HTERT RPE-1 (cell line): Measurements from ENCODE around the gene MSRB3.
"Not testable (repeated sequence)": the region's sequence is repeated elsewhere in the genome, so short reads cannot be mapped to it uniquely, and the experiment has no call there.

Experiments used
- in situ Hi-C: fragments of 300-500 bp; cut with MboI; formaldehyde crosslinking; loops from 4 replicates; pipeline ENCODE4 v1.14.3; 2020; ENCODE audit warnings: low sequenced_read_pairs

The MSRB3 gene

DNA sequence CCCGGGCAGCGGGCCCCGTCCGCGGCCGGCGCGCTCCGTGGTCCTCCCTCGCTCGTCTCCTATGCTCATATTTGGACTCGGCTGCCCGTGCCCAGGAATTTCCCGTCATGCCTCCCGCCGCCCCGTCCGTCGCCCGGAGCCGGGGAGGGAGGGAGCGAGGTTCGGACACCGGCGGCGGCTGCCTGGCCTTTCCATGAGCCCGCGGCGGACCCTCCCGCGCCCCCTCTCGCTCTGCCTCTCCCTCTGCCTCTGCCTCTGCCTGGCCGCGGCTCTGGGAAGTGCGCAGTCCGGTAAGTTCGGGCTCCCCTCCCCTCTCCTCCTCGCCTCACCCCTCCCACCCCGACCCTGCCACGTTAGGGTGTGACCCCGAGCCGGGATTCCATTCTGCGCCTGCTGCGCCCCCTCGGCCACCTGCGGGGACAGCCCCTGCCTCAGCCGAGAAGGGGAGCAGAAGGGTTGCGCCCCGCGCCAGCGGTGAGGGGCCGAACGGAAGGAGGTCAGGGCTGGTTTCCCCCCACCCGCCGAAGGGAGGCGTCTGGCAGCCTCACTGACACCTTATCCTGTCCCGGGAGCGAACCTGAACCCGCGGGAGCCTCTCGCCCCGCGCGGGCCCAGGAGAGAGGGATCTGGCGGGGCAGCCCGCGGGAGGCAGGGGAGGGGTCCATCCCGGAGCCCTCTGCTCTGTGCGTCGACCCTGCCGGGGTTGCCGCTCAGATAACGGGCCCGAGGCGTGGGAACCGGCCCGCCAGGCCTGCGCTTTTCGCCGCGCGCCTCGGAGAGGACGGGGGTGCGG is at the start of gene MSRB3:
Gene MSRB3, plus strand, starts transcription at position 108 of the 793 bp plus-strand sequence. CDS start 29,897 bp downstream, outside the sequence.
- in situ Hi-C loops, result no loop called here

DNA sequence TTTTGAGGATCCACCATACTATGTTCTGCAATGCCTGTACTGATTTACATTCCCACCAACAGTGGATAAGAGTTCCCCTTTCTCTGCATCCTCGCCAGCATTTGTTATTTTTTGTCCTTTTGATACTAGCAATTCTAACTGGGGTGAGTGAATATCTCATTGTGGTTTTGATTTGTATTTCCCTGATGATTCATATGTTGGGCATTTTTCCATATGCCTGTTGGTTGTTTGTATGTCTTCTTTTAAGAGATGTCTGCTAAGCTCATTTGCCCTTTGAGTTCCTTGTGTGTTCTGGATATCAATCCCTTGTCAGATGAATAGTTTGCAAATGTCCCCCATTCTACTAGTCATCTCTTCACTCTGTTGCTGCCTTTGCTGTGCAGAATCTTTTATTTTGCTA is 49.0 kb upstream of the MSRB3 start:
- in situ Hi-C loops, result no loop called here

DNA sequence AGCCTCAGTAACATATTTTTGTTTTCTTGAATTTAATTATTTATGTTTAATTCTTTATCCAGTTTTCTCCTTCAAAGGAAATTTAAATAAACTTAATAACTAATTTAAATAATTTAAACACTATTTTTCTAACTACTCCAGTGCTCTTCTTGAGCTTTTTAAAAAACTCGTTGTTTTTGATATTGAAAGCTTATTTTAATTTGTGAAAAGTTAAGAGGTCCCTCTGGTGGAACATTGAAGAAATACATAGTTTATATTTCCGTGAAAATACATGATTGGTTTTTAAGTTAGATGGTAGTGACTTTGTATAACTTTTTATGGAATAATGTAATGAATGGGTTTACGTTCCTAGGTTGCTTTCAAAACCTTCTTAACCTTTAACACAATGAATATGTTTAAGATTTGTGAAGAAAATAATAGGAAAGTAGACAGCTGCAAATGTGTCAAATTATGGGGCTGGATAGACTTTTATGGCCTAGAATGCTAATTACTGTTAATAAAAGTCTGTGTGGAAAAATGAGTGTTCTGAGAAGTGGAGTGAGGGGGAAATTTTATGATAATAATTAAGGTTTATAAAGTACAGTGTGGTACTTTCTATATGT is 45.9 kb upstream of the MSRB3 start:
- in situ Hi-C loops, result no loop called here

DNA sequence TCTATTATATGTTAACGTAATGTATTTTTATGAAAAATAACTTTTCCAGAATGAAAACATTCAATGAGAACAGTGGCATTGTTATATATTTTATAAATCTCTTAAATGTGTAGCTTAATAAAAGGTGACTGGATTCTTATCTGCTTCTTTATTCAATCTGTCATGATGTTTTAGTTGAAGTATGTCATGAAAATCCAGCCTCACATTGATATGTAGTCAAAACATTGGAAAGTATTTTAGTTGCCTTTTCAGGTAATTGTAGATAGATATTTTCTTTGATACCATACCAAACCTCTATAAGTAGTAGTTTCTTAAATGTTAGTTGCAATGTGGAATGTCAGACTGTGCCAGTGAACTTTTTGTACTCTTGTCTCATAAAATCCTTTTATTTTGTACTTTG is 41.3 kb upstream of the MSRB3 start:
- in situ Hi-C loops, result no loop called here

DNA sequence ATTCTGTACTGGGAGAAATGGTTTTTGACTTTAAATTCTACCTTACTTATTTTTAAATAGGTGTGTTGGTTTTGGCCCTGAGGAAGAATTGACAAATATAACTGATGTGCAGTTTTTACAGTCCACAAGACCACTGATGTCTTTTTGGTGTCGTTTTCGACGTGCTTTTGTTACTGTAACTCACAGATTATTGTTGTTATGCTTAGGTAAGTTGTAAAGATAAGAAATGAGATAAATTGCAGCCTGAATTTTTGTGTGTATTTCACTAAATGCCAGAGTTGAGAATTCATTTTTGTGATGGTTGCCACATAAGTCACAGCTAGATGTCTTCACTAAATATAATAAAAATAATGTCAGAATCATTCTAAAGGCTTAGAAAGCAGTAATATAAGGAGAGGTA is 39.9 kb upstream of the MSRB3 start:
- in situ Hi-C loops, result no loop called here

DNA sequence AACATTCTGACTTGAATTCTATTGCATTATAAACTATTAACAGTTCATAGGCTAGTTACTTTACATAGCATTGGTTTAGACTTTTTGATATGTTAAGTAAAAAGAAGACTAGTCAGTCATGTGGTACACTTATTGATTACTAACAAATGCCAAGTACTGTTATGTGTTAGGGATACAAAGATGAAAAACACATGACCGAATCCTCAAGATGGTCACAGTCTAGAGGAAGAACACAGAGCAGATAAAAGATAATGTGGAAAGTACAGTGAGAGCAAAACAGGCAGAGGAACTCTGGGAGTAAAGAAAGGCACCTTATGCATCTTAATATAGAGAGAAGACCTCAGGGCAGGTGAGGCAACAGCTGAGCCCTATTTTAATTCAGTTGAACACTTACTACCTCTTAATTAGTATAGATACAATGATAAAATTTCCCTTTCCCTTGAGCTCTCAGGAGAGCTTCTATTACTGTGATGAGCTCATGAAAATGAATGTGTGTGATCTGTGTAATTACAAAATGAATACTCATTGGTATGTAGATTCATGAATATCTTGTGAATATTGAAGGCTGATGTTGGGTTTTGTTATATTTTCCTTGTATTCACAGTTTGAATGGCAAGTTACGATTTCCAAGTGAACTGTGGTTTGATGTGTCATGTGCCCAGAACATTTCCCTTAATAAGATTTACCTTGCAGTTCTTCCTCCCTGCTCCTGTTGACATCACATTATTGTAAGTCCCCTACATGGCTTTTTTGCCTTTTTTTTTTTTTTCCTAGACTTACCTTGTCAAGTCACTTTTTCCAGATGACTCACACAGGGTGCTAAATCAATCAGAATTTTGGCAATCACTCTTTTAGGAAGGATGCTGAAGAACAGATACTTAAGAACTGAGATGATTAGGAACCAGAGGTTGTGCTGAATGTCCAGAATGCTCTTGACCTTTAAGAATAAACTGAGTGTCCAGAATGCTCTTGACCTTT is 29.5 kb upstream of the MSRB3 start:
- in situ Hi-C loops, result no loop called here

DNA sequence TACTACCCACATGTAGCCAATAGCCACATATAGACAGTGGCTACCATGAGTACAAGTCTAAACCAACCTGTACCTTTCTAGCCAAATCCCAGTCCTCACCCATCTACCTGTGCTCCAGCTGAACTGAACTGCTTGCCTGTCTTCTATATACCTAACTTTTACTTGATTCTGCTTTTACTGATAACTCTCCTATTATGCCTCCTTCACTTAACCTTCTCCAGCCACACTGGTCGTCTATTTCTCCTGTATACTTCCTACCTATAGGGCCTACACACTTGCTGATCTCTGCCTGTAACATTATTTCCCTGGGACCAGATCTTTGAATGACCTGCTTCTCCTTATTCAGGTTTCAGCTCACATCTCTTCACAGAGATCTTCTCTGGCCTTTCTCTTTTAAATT is 26.0 kb upstream of the MSRB3 start:
- in situ Hi-C loops, result no loop called here

DNA sequence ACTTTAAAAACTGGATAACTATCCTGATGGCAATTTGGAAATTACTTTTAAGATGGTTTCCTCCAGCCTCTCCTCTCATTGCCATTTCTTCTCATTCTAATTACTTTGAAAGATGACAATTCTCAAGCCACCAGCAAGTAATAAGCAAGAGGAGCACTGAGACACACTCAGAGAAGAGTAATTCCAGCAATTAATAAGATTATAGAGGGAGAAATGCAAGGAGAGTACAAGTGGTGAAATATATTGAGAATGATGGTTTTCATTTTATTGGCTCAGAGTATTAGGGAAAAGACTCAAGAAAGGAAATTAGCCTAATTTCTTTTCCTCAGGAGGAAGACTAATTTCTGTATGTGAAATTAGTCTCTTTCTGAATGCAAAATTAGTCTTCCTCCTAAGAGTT is 20.5 kb upstream of the MSRB3 start:
- in situ Hi-C loops, result no loop called here

DNA sequence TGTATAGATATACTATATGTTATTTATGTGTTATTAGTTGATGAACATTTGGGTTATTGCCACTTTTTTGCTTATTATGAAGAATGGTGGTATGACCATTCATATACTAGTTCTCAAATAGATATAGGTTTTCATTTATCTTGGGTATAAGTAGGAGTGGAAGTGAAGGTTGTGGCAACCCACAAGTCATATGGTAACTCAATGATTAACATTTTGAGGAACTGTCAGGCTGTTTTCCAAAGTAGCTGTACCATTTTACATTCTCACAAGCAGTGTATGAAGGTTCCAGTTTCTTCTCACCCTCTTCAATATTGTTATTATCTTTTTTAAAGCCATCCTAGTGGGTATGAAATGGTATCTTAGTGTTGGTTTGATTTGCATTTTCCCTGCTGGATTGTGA is 19.0 kb upstream of the MSRB3 start:
- in situ Hi-C loops, result no loop called here

DNA sequence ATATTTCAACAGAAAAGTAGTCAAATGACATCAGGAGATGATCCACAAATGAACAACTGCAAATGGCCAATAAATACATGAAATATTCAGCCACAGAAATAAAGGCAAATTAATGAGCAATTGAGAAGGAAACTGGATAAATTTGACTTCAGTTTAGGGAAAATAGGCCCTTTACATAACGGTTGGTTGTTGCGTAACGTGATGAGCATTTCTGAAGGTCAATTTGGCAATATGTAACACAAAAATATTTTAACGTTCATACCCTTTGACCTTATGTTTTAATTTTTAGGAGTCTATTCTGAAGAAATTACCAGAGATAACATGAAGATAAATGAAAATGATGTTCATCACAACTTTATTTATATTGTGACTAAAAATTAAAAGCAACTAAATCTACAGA is 14.7 kb upstream of the MSRB3 start:
- in situ Hi-C loops, result no loop called here

DNA sequence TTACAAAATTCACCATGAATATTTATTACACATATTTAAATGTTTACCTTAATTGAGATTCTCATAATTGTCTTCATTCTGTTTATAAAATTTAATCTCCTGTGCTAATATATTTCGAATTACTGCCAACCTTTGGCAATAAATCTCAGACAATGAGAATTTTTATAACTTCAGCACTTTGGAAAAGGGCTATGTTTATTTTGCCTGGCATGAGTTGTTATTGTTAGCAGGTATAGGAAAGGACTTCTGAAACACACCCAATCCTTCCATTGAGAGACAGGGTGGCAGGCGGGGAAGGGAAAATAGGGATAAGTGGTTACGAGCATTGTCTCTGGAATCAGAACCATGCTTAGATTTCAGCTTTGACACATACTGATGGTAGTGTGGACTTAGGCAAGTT is 12.1 kb upstream of the MSRB3 start:
- in situ Hi-C loops, result no loop called here

DNA sequence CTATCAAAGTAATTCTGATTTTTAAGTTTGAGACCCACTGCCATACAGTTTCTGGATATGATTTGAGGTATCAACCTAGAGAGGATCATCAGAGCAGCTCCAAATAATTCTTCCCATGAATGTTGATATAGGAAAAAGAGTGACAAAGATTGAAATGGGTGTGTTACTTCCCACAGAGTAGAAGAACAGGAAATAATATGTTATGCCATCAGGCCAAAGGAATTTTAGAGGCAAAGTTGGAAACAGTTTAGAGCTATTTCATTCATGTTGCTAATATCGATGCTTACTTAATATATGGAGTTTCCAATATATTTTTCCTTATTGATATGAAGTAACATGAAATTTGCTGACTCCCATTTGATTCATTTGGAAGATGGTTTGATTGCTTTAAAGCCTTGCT is 8.9 kb upstream of the MSRB3 start:
- in situ Hi-C loops, result no loop called here

DNA sequence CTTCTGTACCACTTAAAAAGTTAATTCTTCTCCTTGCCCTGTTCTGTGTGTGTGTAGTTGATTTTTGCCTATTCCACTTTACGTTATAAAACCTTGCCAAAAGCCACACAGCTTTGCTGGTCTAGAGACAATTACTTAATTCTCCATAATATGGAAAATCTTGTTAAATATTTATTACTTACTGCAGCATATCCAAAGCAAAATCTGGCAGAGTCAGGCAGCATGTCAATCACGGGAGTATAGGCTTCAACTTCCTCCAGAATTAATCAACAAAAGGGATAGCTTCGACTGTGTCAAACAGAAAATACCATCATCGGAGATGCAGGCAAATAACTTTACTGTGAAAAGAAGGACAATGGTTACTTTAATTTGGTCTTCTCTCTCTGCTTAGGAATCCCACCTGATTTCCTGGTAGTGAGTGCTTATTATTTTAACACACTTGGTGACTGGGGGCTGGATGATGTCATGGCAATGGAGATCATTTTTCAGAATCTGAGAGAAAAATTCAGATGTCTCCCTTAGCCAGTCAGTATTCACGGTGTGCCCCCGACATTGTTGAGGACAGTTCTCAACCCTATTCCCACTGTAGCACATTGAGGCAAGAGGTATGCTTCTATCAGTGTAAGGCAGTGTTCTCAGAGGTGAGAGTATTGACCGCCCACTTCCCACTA is 3.7 kb upstream of the MSRB3 start:
- in situ Hi-C loops, result no loop called here

DNA sequence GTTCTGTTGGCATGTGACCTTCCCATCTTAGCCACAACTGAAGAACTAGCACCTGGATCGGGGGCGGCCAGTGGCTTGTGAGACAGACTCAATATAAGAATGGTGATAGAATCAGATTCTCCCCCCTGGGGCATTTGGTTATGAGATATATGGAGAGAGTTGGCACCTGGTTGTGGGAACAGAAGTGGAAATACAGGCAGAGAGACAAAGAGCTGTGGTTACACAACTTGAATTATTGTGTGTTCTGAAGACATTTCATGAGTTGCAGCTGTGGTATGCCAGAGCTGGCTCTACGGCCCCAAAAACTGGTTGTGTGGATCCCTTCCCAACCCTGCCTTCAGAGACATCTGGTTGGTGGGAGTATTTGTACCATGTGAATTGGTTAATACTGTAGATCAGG is 2.9 kb upstream of the MSRB3 start:
- in situ Hi-C loops, result no loop called here

DNA sequence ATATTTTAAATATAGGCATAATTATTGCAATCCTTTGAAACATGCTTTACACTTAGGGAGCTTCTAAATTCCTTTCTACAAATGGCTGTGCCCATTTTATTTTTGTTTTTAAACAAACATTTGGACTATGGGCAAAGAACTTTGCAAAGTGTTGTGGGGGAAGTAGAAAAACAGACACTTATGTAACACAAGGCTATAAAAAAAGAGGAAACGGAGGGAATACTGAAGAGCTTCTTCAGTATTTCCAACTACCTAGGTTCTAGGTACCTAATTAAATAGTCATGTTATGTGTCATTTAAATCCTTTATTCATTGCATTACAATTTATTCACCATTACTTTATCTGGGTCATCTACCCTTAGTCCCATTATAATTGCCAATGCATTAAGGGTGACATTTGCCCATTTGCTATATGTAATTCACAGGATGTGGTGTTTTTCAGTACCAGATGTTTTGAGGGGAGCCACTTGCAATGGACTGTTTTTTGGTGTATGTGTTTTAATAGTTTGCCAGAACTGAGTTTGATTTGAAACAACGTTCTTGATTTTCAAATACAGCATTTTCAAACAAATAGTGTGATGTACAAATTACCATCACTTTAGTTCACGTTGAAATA is 1.5 kb upstream of the MSRB3 start:
- in situ Hi-C loops, result no loop called here

DNA sequence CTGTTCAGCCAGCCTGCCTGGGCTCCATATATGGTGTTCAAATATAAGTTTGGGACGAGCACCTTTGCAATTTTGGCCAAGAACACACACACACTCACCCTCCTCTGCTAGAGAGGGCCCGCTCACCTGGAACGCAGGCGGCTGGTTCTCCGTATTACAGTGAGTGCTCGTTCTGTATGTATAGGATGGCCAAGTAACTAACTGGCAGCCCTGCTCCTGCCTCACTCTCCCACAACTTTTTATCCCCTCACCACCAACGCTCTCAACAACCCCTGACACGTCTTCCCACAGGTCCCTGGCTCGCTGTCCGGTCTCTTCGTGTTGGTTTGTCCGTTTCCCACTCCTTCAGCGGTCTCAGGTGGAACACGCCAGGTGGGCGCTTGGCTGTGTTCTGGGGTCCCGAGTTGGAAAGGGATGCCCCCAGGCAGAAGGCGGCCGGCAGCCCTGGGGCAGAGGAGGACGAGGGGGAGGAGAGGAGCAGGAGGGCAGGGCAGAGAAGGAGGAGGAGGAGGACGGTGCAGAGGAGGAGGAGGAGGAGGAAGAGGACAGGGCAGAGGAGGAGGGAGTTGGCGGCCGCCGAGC is 398 bp upstream of the MSRB3 start:
- in situ Hi-C loops, result no loop called here

DNA sequence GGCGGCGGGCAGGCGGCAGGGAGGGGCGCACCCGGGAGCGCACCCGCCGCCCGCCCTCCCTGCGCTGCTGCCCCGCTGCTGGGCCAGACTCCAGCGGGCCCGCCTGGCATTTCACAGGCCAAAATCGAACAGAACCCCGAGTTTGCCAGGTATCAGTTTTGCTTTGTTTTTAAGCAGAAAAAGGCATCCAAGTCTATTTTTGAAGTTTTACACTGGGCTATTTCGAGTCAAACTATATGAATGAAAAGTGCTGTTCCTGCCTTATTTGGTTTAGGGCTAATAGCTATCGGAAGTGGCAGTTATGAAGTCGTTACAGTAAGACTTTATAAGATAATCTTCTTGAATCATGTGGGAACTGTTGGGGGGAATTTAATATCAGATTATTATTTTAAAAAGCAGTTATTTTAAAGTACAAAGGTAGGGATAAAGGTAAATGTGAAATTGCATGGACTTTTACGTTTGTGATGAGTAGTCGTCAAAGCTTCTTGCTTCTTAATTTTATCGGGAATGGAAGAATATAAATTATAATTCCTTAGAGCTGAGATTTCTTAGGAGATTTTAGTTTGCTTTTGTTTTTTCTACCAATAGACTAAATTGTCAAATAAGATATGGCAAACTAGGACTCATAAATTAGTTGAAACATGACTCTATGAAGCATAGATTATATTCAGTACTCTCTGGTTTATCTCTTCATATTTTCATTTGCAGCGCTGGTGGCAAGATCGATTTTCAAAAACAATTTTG is 1.1 kb downstream of the MSRB3 start:
- in situ Hi-C loops, result no loop called here

DNA sequence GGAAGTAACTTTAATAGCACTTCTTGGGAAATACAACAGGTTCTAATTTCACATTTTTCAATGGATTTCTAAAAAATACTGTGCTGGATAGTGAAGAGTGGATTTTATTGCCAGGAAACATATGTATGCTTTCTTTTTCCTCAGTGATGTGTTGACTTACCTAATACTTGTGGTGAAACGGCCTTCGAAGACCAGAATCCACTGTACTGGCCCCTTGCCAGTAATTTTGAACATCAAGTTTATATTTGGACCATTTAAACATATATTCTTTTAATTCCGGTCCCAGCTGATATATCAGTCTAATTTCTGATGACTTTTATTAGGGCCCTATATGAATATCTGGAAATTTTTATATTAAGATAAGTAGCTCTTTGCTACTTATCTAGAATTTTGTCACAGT is 1.8 kb downstream of the MSRB3 start:
- in situ Hi-C loops, result no loop called here

DNA sequence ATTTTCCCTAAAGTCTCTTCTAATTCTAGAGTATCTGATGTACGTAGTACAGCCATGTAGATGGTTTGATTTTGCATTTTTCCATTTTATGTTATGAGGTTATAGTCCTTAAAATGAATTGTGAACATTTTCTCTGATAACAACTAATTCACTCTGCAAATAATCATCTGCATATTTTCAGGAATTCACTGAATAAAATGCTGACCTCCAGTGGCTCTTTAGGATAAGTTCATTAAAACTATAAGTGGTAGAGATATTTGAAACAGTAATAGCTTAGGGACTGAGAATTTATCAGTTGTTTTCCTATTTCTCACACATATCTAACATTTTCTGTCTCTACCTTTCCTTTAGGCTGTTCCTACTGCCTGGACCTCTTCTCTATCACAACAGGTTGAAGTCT is 4.4 kb downstream of the MSRB3 start:
- in situ Hi-C loops, result no loop called here

DNA sequence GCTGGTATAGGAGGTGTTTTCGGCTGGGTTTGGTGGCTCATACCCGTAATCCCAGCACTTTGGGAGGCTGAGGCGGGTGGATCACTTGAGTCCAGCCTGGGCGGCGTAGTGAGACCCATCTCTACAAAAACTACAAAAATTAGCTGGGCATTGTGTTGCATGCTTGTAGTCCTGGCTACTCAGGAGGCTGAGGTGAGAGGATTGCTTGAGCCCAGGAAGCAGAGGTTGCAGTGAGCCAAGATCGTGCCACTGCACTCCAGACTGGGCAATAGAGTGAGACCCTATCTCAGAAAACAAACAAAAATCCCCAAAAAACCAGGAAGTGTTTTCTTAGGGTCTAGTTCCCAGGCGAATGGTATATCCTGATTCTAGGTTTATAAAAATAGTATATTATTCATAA is 7.0 kb downstream of the MSRB3 start:
- in situ Hi-C loops, result not testable (repeated sequence)
